K562 (cell line): ENCODE data around the gene SPATA31D1. TPM values are rescaled to one million over a fixed set of nuclear protein-coding genes. Genes with fewer than 3 reads are reported as not detected.

Experiments used
- ATAC-seq: fragments of 200-7000 bp; cut with Tn5 transposase; 3 replicates; pipeline ENCODE4 v1.9.1; 2020; ENCODE audit warnings: moderate library complexity
- BruUV-seq: library from RNA; stranded (reverse); fragments of 400-500 nt; replicated peaks from 2 replicates; lab custom pipeline; 2021; lab: Mats Ljungman, UMichigan
- CTCF ChIA-PET: fragments of 300-600 bp; formaldehyde crosslinking; extraction: SDS; loops from one replicate; lab custom pipeline; 2021; ENCODE audit warnings: low intra/inter-chr PET ratio; lab: Yijun Ruan, JAX
- POLR2A ChIA-PET: fragments of 300-600, 350-650 bp; sonication (Branson Sonifier 250); formaldehyde crosslinking; extraction: SDS; loops from one replicate; lab custom pipeline; 2021; ENCODE audit warnings: antibody characterized with exemption, inconsistent platforms; lab: Yijun Ruan, JAX
- DNase-seq, 4 experiments: peaks; one replicate each; pipeline versions ENCODE4 v3.0.0 to v3.0.0-alpha.2; 2011 to 2018; ENCODE audit warnings: low spot score in 3 of 4, mixed read lengths in 3 of 4; ENCODE audit errors: extremely low read depth in 1 of 4
- FAIRE-seq: peaks from 2 replicates; lab custom pipeline; 2011; peaks lifted over from hg19 to GRCh38; lab: Jason Lieb, UNC
- H2AFZ ChIP-seq: 2 replicates; pipeline ENCODE4 v1.6.0; 2011; ENCODE audit warnings: low read depth, low read length, control low read depth, inconsistent platforms
- H3K27ac ChIP-seq: fragments of 200-600 bp; 3 replicates; pipeline ENCODE4 v1.8.0; 2011; ENCODE audit warnings: low read depth, mild to moderate bottlenecking, control low read depth, inconsistent platforms, low read length, moderate library complexity, mixed read lengths; ENCODE audit errors: extremely low read depth
- H3K27me3 ChIP-seq, 2 experiments: fragments of 300-600 bp in 1 of 2; 2 replicates in 1 of 2; 3 replicates in 1 of 2; pipeline versions ENCODE4 v1.6.0 to v1.8.0; 2011; ENCODE audit warnings: inconsistent platforms in 2 of 2, low read length in 2 of 2, mild to moderate bottlenecking in 1 of 2, mixed read lengths in 1 of 2, moderate library complexity in 1 of 2; ENCODE audit not compliant: control insufficient read depth in 2 of 2, insufficient read depth in 2 of 2
- H3K36me3 ChIP-seq: fragments of 300-600 bp; 3 replicates; pipeline ENCODE4 v1.8.0; 2011; ENCODE audit warnings: mild to moderate bottlenecking, low read length, inconsistent platforms; ENCODE audit not compliant: control insufficient read depth, insufficient read depth
- H3K4me1 ChIP-seq, 2 experiments: fragments of 200-600 bp in 1 of 2; replicated peaks in 1 of 2; 2 replicates in 1 of 2; 3 replicates in 1 of 2; pipeline versions ENCODE4 v1.5.1 to v1.8.0; 2011; ENCODE audit warnings: inconsistent platforms in 2 of 2, low read length in 2 of 2, mild to moderate bottlenecking in 1 of 2, mixed read lengths in 1 of 2, moderate library complexity in 1 of 2; ENCODE audit not compliant: control insufficient read depth in 2 of 2, insufficient read depth in 2 of 2
- H3K4me2 ChIP-seq: 2 replicates; pipeline ENCODE4 v1.6.1; 2011; ENCODE audit warnings: low read length, control low read depth, inconsistent platforms, mixed read lengths; ENCODE audit not compliant: insufficient read depth
- H3K4me3 ChIP-seq: fragments of 200-600 bp; sonication (generic), shearing (Covaris generic); 2 replicates; pipeline ENCODE4 v1.5.1; 2016; ENCODE audit warnings: control low read depth, inconsistent platforms
- H3K79me2 ChIP-seq: fragments of 200-600 bp; 3 replicates; pipeline ENCODE4 v1.8.0; 2011; ENCODE audit warnings: low read length, inconsistent platforms; ENCODE audit not compliant: control insufficient read depth, insufficient read depth
- H3K9ac ChIP-seq, 2 experiments: 2 replicates each; pipeline versions ENCODE4 v1.6.0 to v1.6.1; 2011; ENCODE audit warnings: low read depth in 2 of 2, low read length in 2 of 2, control low read depth in 1 of 2, inconsistent platforms in 1 of 2, mild to moderate bottlenecking in 1 of 2, mixed read lengths in 1 of 2; ENCODE audit not compliant: insufficient read depth in 1 of 2
- H3K9me1 ChIP-seq: one replicate; pipeline ENCODE4 v1.6.0; 2011; ENCODE audit warnings: inconsistent platforms, mild to moderate bottlenecking, low read length, moderate library complexity; ENCODE audit not compliant: control insufficient read depth, insufficient read depth
- H3K9me3 ChIP-seq: replicated peaks from 2 replicates; pipeline ENCODE4 v1.5.1; 2011; ENCODE audit warnings: low read depth, low read length, inconsistent platforms; ENCODE audit not compliant: control insufficient read depth, insufficient read depth
- H4K20me1 ChIP-seq: replicated peaks from 2 replicates; pipeline ENCODE4 v1.6.1; 2011; ENCODE audit warnings: low read length, inconsistent platforms, mixed read lengths; ENCODE audit not compliant: control insufficient read depth, insufficient read depth
- ELF1 ChIP-seq: fragments of 200-800 bp; sonication (Bioruptor generic); IDR thresholded peaks from 2 replicates; pipeline ENCODE4 v1.6.1; 2016; ENCODE audit warnings: missing genetic modification characterization, missing compliant biosample characterization
- ELK1 ChIP-seq: sonication (generic); formaldehyde crosslinking; IDR thresholded peaks from 2 replicates; pipeline ENCODE4 v1.8.1; 2022; ENCODE audit warnings: missing genetic modification reagents
- EP400 ChIP-seq: fragments of 450-650 bp; IDR thresholded peaks from 2 replicates; pipeline ENCODE4 v1.6.1; 2017; ENCODE audit warnings: antibody characterized with exemption, mild to moderate bottlenecking, moderate library complexity
- NFIX ChIP-seq: fragments of 250-450 bp; sonication (Bioruptor Pico); IDR thresholded peaks from 2 replicates; pipeline ENCODE4 v1.4.0; 2020; ENCODE audit warnings: low read depth, mild to moderate bottlenecking, moderate library complexity
- PHB2 ChIP-seq: fragments of 450-650 bp; IDR thresholded peaks from 2 replicates; pipeline ENCODE4 v1.6.1; 2017; ENCODE audit warnings: low read depth
- REST ChIP-seq, 2 experiments: fragments of 450-650 bp; formaldehyde crosslinking in 1 of 2; IDR thresholded peaks; 2 replicates each; pipeline versions ENCODE4 v1.4.0 to v1.6.1; 2014 to 2020; ENCODE audit warnings: mild to moderate bottlenecking in 2 of 2, borderline replicate concordance in 1 of 2, low read depth in 1 of 2
- SP1 ChIP-seq: sonication (generic); formaldehyde crosslinking; IDR thresholded peaks from 2 replicates; pipeline ENCODE4 v1.8.1; 2022; ENCODE audit warnings: mild to moderate bottlenecking, missing genetic modification reagents
- ZBTB17 ChIP-seq: fragments of 450-650 bp; formaldehyde crosslinking; IDR thresholded peaks from 2 replicates; pipeline ENCODE4 v1.4.0; 2020; ENCODE audit warnings: mild to moderate bottlenecking
- WGBS: fragments of 100-300 bp; shearing (Covaris generic); methylation state at CpG from one replicate; pipeline ENCODE4 v1.1.6; 2016; ENCODE audit warnings: low coverage, mixed read lengths; ENCODE audit not compliant: insufficient coverage; ENCODE audit errors: missing lambda C conversion rate; 5-methylcytosine and 5-hydroxymethylcytosine counted together
- in situ Hi-C: fragments of 300-500 bp; cut with MboI; formaldehyde crosslinking; loops from 4 replicates; pipeline ENCODE4 v1.15.0; 2018; ENCODE audit warnings: inconsistent platforms, mixed read lengths
- intact Hi-C: fragments of 100-400 bp; cut with micrococcal nuclease; formaldehyde crosslinking; loops from 2 replicates; pipeline ENCODE4 v1.14.2; 2022
- polyA plus RNA-seq, 8 experiments: library from polyadenylated mRNA; depleted of rRNA in 4 of 8; stranded (reverse) in 5 of 8; unstranded in 3 of 8; fragments of >200 nt; fragmentation: Nextera tagmentation in 2 of 8; fragmentation: Illumina TruSeq in 1 of 8; extraction: Ambion mirVana in 2 of 8; extraction: Trizol in 1 of 8; gene quantifications; 2 replicates each; pipeline versions ENCODE4 v1.2.1 to v1.2.3, GENCODE V29; 2011 to 2014; ENCODE audit warnings: inconsistent platforms in 1 of 8, missing spikeins in 1 of 8
- total RNA-seq, 7 experiments: library from RNA; depleted of rRNA in 6 of 7; stranded (reverse); fragments of >200 nt in 6 of 7; fragmentation: Illumina TruSeq in 2 of 7; extraction: Trizol in 2 of 7; gene quantifications; 2 replicates each; pipeline versions ENCODE4 v1.2.1 to v1.2.3, GENCODE V29; 2011 to 2021; ENCODE audit warnings: low replicate concordance in 1 of 7

Gene SPATA31D1
- total and polyA plus RNA-seq, 9 of the 15 experiments (the other 6 are each of a cell fraction or from before 2014, with no cell fraction given) = not detected

GRCh38 chr9:81979196-81979595 is 9.4 kb upstream of the SPATA31D1 start:
- FAIRE-seq (no peak), DNase-seq (no peak), ATAC-seq (no peak)
- intact Hi-C loops = no loop called here
- BruUV-seq = no TSS peak
- Histone ChIP-seq H3K9me1 (no peaks in the 10 kb centered on the region), H3K36me3 (no peaks in the 10 kb centered on the region), H3K9ac (no peak overlapping the region), H3K4me1 (no peaks in the 10 kb centered on the region), H3K4me2 (no peak overlapping the region), H4K20me1 (no peaks in the 10 kb centered on the region), H3K27ac (no peak overlapping the region), H3K4me3 (no peak overlapping the region), H3K9me3 (no peaks in the 10 kb centered on the region), H3K27me3 (no peaks in the 10 kb centered on the region), H2AFZ (no peak overlapping the region)
- CTCF ChIA-PET = no interaction called here
- 0% methylated on average over 2 of the region's 2 CpGs for WGBS
- in situ Hi-C loops = no loop called here
- TF ChIP-seq NFIX (CRISPR knock-in tag) = no peak
- TF ChIP-seq, all 486 proteins: peak for 0
- no peaks in the 10 kb centered on the region for H3K79me2 ChIP-seq
- POLR2A ChIA-PET = no interaction called here

GRCh38 chr9:81980568-81980967 is 8.0 kb upstream of the SPATA31D1 start:
- no peaks in the 10 kb centered on the region for H3K4me1 ChIP-seq
- H3K4me3 ChIP-seq = no peak overlapping the region
- no peak overlapping the region for H3K9ac ChIP-seq
- no peaks in the 10 kb centered on the region for H3K9me3 ChIP-seq
- no peaks in the 10 kb centered on the region for H3K36me3 ChIP-seq
- POLR2A ChIA-PET = no interaction called here
- no peak overlapping the region for H3K27ac ChIP-seq
- H3K9me1 ChIP-seq = no peaks in the 10 kb centered on the region
- BruUV-seq = no TSS peak
- DNase-seq (no peak), FAIRE-seq (no peak), ATAC-seq (no peak)
- H3K27me3 ChIP-seq = no peaks in the 10 kb centered on the region
- intact Hi-C loops = no loop called here
- H3K79me2 ChIP-seq = no peaks in the 10 kb centered on the region
- no peak overlapping the region for H2AFZ ChIP-seq
- in situ Hi-C loops = no loop called here
- H3K4me2 ChIP-seq = no peak overlapping the region
- no peaks in the 10 kb centered on the region for H4K20me1 ChIP-seq
- CTCF ChIA-PET = no interaction called here
- TF ChIP-seq ELK1 (CRISPR knock-in tag) = no peak
- no peak for TF ChIP-seq ELF1
- TF ChIP-seq ZBTB17 (CRISPR knock-in tag) = no peak
- no peak for TF ChIP-seq PHB2
- no peak for TF ChIP-seq SP1
- no peak for TF ChIP-seq REST (IDR thresholded peaks at IDR 0.05; ENCODE audit: borderline replicate concordance)
- TF ChIP-seq REST (CRISPR knock-in tag; IDR thresholded peaks at IDR 0.05; ENCODE audit: low read depth) = no peak
- TF ChIP-seq EP400 = no peak
